Upper lobe of left lung (tissue), 4 donors: ENCODE data around the gene AGR2.

ENCODE experiments used
- CTCF ChIP-seq, 6 experiments: fragments of 450-650 bp in 4 of 6; fragments of 200-600 bp in 2 of 6; sonication (generic) in 2 of 6; IDR thresholded peaks; one replicate each; pipeline ENCODE4 v1.5.1; 2016 to 2019; ENCODE audit warnings: antibody characterized with exemption in 6 of 6
- EP300 ChIP-seq, 4 donors: sonication (generic); formaldehyde crosslinking; IDR thresholded peaks; one replicate each; pipeline ENCODE4 v1.5.1; 2017; ENCODE audit warnings: antibody characterized with exemption in 4 of 4, control low read depth in 2 of 4
- POLR2A ChIP-seq, 4 donors: fragments of 450-650 bp; IDR thresholded peaks; one replicate each; pipeline ENCODE4 v1.5.1; 2016 to 2017; ENCODE audit warnings: antibody characterized with exemption in 4 of 4, mild to moderate bottlenecking in 2 of 4

GRCh38 chr7:16813232-16813616, 8.4 kb upstream of the AGR2 start:
- no peak for TF ChIP-seq CTCF (IDR thresholded peaks at IDR 0.05)
- TF ChIP-seq EP300 (IDR thresholded peaks at IDR 0.05): no peak
- TF ChIP-seq POLR2A (IDR thresholded peaks at IDR 0.05): no peak
